ENCODE measurements around the gene ARHGEF4. TPM values are rescaled to one million over a fixed set of nuclear protein-coding genes. Genes with fewer than 3 reads are reported as not detected.

ARHGEF4 gene
- total and polyA plus RNA-seq, 8 donors: 16.3 to 58.2 (median 19.8) TPM

DNA sequence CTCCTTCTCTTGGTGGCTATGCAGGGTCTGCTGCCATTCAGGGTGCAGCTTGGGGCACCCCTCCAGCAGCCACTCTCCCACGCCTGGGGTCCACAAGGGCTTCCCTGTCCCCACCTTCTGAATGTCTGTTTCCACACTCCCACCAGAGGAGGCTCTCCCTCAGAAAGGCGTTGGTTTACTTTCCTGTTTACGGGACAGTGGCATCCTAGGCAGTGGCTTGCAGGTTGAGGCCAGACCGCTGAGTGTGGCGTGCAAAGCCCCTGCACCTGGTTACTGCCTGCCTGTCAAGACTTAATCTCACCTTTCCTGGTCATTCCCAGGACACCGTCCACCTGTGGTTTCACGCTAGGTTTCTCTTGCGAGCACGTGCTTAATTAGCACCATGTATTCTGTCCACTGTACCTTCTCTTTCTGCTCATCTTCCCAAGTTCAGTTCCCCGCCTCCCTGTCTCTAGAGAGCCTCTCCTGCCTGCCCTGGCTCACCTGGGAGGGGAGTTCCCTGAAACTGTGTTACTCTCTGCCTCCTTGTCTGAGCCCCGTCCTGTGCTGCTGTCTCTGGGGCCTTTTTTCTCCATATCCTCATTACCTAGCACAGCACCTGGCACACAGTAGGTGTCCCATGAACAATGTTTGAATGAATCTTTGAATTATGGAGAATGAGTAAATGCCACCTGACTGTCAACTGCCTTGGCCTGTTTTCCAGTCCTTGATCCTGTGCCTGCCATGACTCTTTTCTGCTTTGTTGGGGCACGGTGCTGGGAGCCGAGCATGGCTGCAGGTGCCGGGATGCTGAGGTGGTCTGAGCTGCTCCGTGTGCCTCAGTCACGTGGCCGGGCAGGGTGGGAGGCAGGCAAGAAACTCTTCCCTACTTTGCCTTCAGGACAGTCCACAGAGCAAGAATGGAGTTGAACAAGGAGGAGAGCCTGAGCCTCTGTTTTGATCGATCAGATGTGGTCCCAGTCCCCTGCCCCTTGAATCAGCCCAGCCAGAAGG is 56.4 kb downstream of the ARHGEF4 start:
- intact Hi-C loops (cut with DNase I): no loop called here
- H3K4me1 ChIP-seq: no peaks in the 10 kb centered on the region
- 88 to 92% methylated on average over 18 of the region's 18 CpGs for WGBS, 2 donors
- TF ChIP-seq, protein P1, sequence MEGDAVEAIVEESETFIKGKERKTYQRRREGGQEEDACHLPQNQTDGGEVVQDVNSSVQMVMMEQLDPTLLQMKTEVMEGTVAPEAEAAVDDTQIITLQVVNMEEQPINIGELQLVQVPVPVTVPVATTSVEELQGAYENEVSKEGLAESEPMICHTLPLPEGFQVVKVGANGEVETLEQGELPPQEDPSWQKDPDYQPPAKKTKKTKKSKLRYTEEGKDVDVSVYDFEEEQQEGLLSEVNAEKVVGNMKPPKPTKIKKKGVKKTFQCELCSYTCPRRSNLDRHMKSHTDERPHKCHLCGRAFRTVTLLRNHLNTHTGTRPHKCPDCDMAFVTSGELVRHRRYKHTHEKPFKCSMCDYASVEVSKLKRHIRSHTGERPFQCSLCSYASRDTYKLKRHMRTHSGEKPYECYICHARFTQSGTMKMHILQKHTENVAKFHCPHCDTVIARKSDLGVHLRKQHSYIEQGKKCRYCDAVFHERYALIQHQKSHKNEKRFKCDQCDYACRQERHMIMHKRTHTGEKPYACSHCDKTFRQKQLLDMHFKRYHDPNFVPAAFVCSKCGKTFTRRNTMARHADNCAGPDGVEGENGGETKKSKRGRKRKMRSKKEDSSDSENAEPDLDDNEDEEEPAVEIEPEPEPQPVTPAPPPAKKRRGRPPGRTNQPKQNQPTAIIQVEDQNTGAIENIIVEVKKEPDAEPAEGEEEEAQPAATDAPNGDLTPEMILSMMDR (IDR thresholded peaks at IDR 0.05): no peak
- H3K27ac ChIP-seq: no peak overlapping the region
- ATAC-seq (no peak), FAIRE-seq (no peak), DNase-seq (no peak)
- H3K9me3 ChIP-seq: no peaks in the 10 kb centered on the region
- H3K36me3 ChIP-seq: no peaks in the 10 kb centered on the region
- H3K27me3 ChIP-seq: no peaks in the 10 kb centered on the region
- H3K4me3 ChIP-seq: no peak overlapping the region

DNA sequence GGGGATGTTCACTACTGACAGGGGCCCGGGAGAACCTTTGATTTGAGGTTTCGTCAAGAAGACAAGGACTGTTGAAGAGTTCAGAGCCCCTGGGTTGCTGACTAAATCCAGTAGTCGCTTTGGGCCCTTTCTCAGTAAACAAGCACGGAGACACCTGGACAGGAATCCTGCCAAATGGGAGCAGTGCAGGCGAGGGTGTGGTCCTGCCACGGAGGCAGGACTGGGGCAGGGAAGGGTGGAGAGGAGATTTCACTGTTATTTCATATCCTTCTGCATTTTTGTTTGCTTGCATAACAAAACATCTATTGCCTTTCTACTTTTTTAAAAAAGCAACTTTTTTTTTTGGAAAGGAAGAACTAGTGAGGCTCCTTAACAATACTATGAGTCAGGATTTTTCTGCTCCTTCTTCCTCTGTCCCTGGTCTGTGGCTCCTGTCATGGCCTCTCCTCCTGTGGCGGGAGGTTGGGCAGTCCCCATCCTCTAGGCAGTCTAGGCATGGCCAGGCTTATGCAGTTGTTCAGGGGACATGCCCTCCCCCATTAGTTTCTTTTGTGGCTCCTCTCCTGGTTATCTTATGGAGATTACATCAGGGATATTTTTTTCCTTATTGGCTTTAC is 57.7 kb downstream of the ARHGEF4 start:
- Histone ChIP-seq H3K9me3 (no peaks in the 10 kb centered on the region), H3K27me3 (no peaks in the 10 kb centered on the region), H3K27ac (no peak overlapping the region), H3K36me3 (no peaks in the 10 kb centered on the region), H3K4me3 (no peak overlapping the region), H3K4me1 (no peaks in the 10 kb centered on the region)
- intact Hi-C loops (cut with DNase I): no loop called here
- FAIRE-seq (no peak), DNase-seq (no peak), ATAC-seq (no peak)
- WGBS, 2 donors: 72 to 77% methylated on average over 7 of the region's 7 CpGs
- TF ChIP-seq, protein P1 (IDR thresholded peaks at IDR 0.05): no peak

DNA sequence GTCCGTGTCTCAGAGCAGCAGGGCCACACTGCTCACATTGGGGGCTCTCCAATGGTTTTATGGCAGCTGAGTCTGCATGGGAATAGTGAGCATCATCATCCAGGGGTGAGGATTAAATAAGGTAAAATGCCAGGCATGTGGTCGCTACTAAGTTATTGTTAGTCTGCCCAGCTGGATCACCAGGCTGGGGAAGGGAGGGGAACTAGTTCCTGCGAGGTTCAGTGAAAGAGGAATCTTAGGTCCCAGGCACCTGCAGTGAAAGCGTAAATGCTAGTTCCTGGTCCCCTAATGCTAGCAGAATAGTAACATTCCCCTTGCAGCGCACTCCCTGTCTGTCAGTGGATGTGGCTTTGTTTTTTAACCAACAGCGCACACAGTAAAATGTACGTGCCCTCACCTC is 60.1 kb downstream of the ARHGEF4 start:
- H3K27me3 ChIP-seq: no peaks in the 10 kb centered on the region
- WGBS, 2 donors: 87 to 89% methylated on average over 7 of the region's 7 CpGs
- TF ChIP-seq, protein P1 (IDR thresholded peaks at IDR 0.05): no peak
- no peaks in the 10 kb centered on the region for H3K4me1 ChIP-seq
- no peak overlapping the region for H3K4me3 ChIP-seq
- FAIRE-seq (no peak), DNase-seq (no peak), ATAC-seq (no peak)
- H3K36me3 ChIP-seq: no peaks in the 10 kb centered on the region
- H3K27ac ChIP-seq: no peak overlapping the region
- intact Hi-C loops (cut with DNase I): no loop called here
- H3K9me3 ChIP-seq: no peaks in the 10 kb centered on the region

DNA sequence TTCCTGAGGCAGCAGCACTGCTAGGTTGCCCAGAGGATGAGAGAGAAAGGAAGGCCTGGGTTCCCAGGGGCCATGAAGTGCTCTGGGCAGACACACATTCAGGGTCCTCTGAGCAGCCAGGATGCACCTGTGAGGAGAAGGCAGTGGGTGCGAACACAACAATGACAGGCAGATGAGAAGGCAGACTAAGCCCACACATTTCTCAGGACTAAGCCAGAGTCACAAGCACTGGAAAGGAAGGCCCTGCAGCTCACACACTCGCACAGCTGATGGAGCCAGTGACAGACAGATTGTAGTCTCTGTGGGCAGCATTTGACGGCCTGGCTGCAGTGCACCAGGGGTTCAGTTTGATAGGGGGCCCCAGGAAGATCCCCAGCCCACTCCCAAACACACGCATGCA is 61.8 kb downstream of the ARHGEF4 start:
- Histone ChIP-seq H3K9me3 (no peaks in the 10 kb centered on the region), H3K4me3 (no peak overlapping the region), H3K27me3 (no peaks in the 10 kb centered on the region), H3K27ac (no peak overlapping the region), H3K4me1 (no peaks in the 10 kb centered on the region), H3K36me3 (no peaks in the 10 kb centered on the region)
- intact Hi-C loops (cut with DNase I): no loop called here
- ATAC-seq: no peak
- no peak for FAIRE-seq
- WGBS, 2 donors: 78 to 79% methylated on average over 4 of the region's 4 CpGs
- TF ChIP-seq, protein P1 (IDR thresholded peaks at IDR 0.05): no peak
- no peak for DNase-seq

DNA sequence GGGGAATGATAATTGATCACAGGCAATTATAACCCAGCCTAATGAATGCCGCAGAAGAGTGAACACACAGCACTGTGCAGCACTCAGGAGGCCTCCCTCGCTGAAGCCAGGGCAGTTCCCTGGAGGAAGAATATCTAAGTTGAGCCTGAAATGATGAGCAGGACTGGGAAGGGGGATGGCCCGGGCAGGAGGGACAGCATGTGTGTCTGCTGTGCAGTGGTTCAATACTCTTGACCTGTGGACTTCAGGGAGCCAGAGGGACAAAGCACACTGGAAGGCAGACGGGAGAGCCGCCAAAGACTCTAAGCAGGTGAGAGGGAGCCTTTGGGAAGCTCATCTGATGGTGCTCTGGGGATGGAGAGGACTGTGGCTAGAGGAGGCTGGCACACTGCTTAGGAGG is 62.6 kb downstream of the ARHGEF4 start:
- no peak for DNase-seq
- intact Hi-C loops (cut with DNase I): no loop called here
- Histone ChIP-seq H3K36me3 (no peaks in the 10 kb centered on the region), H3K4me1 (no peaks in the 10 kb centered on the region), H3K9me3 (no peaks in the 10 kb centered on the region), H3K4me3 (no peak overlapping the region), H3K27me3 (no peaks in the 10 kb centered on the region), H3K27ac (no peak overlapping the region)
- no peak for FAIRE-seq
- TF ChIP-seq, protein P1 (IDR thresholded peaks at IDR 0.05): no peak
- 77 to 80% methylated on average over 5 of the region's 5 CpGs for WGBS, 2 donors
- ATAC-seq: no peak
